ENCODE data around the gene CRYBG2. TPM values are rescaled to one million over a fixed set of nuclear protein-coding genes. Genes with fewer than 3 reads are reported as not detected.
"Not testable (repeated sequence)": the region's sequence is repeated elsewhere in the genome, so short reads cannot be mapped to it uniquely, and the experiment has no call there.

The CRYBG2 gene
- polyA plus RNA-seq, 2 donors, result 163 to 275 TPM

GRCh38 chr1:26329380-26329779 lies 24.6 kb downstream of the CRYBG2 start:
- not testable (repeated sequence) for H3K9me3 ChIP-seq (ENCODE audit: control insufficient read depth in 2 of 2, insufficient read depth in 1 of 2, low read depth in 1 of 2, low read length in 1 of 2); H3K4me1 ChIP-seq (ENCODE audit: control insufficient read depth in 2 of 2, insufficient read depth in 2 of 2, low read length in 1 of 2); H3K4me3 ChIP-seq (ENCODE audit: low read depth in 1 of 2, low read length in 2 of 2); H3K27me3 ChIP-seq (ENCODE audit: control insufficient read depth in 1 of 2, insufficient read depth in 2 of 2, low read length in 2 of 2); H3K27ac ChIP-seq (ENCODE audit: low read depth in 2 of 2, low read length in 1 of 2)
- 89 to 94% methylated on average over 3 to 4 of the region's 4 CpGs for WGBS, 2 donors
- H3K36me3 ChIP-seq (ENCODE audit: control insufficient read depth in 2 of 2, insufficient read depth in 2 of 2, low read length in 1 of 2), result peaks cover 0 to 24% of the 10 kb centered on the region in 2 donors

- 82 to 95% methylated on average over 8 of the region's 8 CpGs for WGBS, 2 donors
Measured at GRCh38 chr1:26328597-26328996, 25.3 kb downstream of the CRYBG2 start.

GRCh38 chr1:26327956-26328362 lies 26.0 kb downstream of the CRYBG2 start:
- peaks cover 0 to 32% of the 10 kb centered on the region in 2 donors for H3K36me3 ChIP-seq (ENCODE audit: control insufficient read depth in 2 of 2, insufficient read depth in 2 of 2, low read length in 1 of 2)
- H3K4me1 ChIP-seq (ENCODE audit: control insufficient read depth in 2 of 2, insufficient read depth in 2 of 2, low read length in 1 of 2), result peaks cover 0 to 3% of the 10 kb centered on the region in 2 donors
- H3K27me3 ChIP-seq (ENCODE audit: control insufficient read depth in 1 of 2, insufficient read depth in 2 of 2, low read length in 2 of 2), result no peaks in the 10 kb centered on the region
- H3K4me3 ChIP-seq (ENCODE audit: low read depth in 1 of 2, low read length in 2 of 2), result no peak overlapping the region
- H3K27ac ChIP-seq (ENCODE audit: low read depth in 2 of 2, low read length in 1 of 2), result no peak overlapping the region
- WGBS, 2 donors, result 73 to 81% methylated on average over 8 of the region's 8 CpGs
- H3K9me3 ChIP-seq (ENCODE audit: control insufficient read depth in 2 of 2, insufficient read depth in 1 of 2, low read depth in 1 of 2, low read length in 1 of 2), result no peaks in the 10 kb centered on the region

More at GRCh38 chr1:26328597-26328996, 25.3 kb downstream of the CRYBG2 start:
- Histone ChIP-seq H3K4me1 (ENCODE audit: control insufficient read depth in 2 of 2, insufficient read depth in 2 of 2, low read length in 1 of 2) (peaks cover 0 to 3% of the 10 kb centered on the region in 2 donors), H3K36me3 (ENCODE audit: control insufficient read depth in 2 of 2, insufficient read depth in 2 of 2, low read length in 1 of 2) (peaks cover 0 to 32% of the 10 kb centered on the region in 2 donors), H3K27ac (ENCODE audit: low read depth in 2 of 2, low read length in 1 of 2) (no peak overlapping the region), H3K27me3 (ENCODE audit: control insufficient read depth in 1 of 2, insufficient read depth in 2 of 2, low read length in 2 of 2) (no peaks in the 10 kb centered on the region), H3K4me3 (ENCODE audit: low read depth in 1 of 2, low read length in 2 of 2) (no peak overlapping the region), H3K9me3 (ENCODE audit: control insufficient read depth in 2 of 2, insufficient read depth in 1 of 2, low read depth in 1 of 2, low read length in 1 of 2) (no peaks in the 10 kb centered on the region)

GRCh38 chr1:26324550-26324949 lies 29.4 kb downstream of the CRYBG2 start:
- H3K9me3 ChIP-seq (ENCODE audit: control insufficient read depth in 2 of 2, insufficient read depth in 1 of 2, low read depth in 1 of 2, low read length in 1 of 2), result no peaks in the 10 kb centered on the region
- peaks cover 0 to 38% of the 10 kb centered on the region in 2 donors for H3K36me3 ChIP-seq (ENCODE audit: control insufficient read depth in 2 of 2, insufficient read depth in 2 of 2, low read length in 1 of 2)
- H3K4me1 ChIP-seq (ENCODE audit: control insufficient read depth in 2 of 2, insufficient read depth in 2 of 2, low read length in 1 of 2), result peaks cover 0 to 5% of the 10 kb centered on the region in 2 donors
- no peaks in the 10 kb centered on the region for H3K27me3 ChIP-seq (ENCODE audit: control insufficient read depth in 1 of 2, insufficient read depth in 2 of 2, low read length in 2 of 2)
- WGBS, 2 donors, result 85 to 89% methylated on average over 3 of the region's 3 CpGs
- H3K27ac ChIP-seq (ENCODE audit: low read depth in 2 of 2, low read length in 1 of 2), result no peak overlapping the region
- no peak overlapping the region for H3K4me3 ChIP-seq (ENCODE audit: low read depth in 1 of 2, low read length in 2 of 2)

GRCh38 chr1:26323382-26323781 lies 30.5 kb downstream of the CRYBG2 start:
- H3K4me1 ChIP-seq (ENCODE audit: control insufficient read depth in 2 of 2, insufficient read depth in 2 of 2, low read length in 1 of 2), result peaks cover 0 to 5% of the 10 kb centered on the region in 2 donors
- no peaks in the 10 kb centered on the region for H3K27me3 ChIP-seq (ENCODE audit: control insufficient read depth in 1 of 2, insufficient read depth in 2 of 2, low read length in 2 of 2)
- H3K36me3 ChIP-seq (ENCODE audit: control insufficient read depth in 2 of 2, insufficient read depth in 2 of 2, low read length in 1 of 2), result peaks cover 0 to 35% of the 10 kb centered on the region in 2 donors
- no peaks in the 10 kb centered on the region for H3K9me3 ChIP-seq (ENCODE audit: control insufficient read depth in 2 of 2, insufficient read depth in 1 of 2, low read depth in 1 of 2, low read length in 1 of 2)
- WGBS, 2 donors, result 88 to 97% methylated on average over 2 of the region's 2 CpGs
- no peak overlapping the region for H3K27ac ChIP-seq (ENCODE audit: low read depth in 2 of 2, low read length in 1 of 2)
- H3K4me3 ChIP-seq (ENCODE audit: low read depth in 1 of 2, low read length in 2 of 2), result no peak overlapping the region

- H3K4me3 ChIP-seq (ENCODE audit: low read depth in 1 of 2, low read length in 2 of 2), result no peak overlapping the region
- H3K4me1 ChIP-seq (ENCODE audit: control insufficient read depth in 2 of 2, insufficient read depth in 2 of 2, low read length in 1 of 2), result peaks cover 0 to 2% of the 10 kb centered on the region in 2 donors
- H3K36me3 ChIP-seq (ENCODE audit: control insufficient read depth in 2 of 2, insufficient read depth in 2 of 2, low read length in 1 of 2), result peaks cover 0 to 32% of the 10 kb centered on the region in 2 donors
- H3K27ac ChIP-seq (ENCODE audit: low read depth in 2 of 2, low read length in 1 of 2), result no peak overlapping the region
- no peaks in the 10 kb centered on the region for H3K27me3 ChIP-seq (ENCODE audit: control insufficient read depth in 1 of 2, insufficient read depth in 2 of 2, low read length in 2 of 2)
- H3K9me3 ChIP-seq (ENCODE audit: control insufficient read depth in 2 of 2, insufficient read depth in 1 of 2, low read depth in 1 of 2, low read length in 1 of 2), result no peaks in the 10 kb centered on the region
- 69 to 72% methylated on average over 10 of the region's 10 CpGs for WGBS, 2 donors
Measured at GRCh38 chr1:26322042-26322331, 31.9 kb downstream of the CRYBG2 start.

- Histone ChIP-seq H3K36me3 (ENCODE audit: control insufficient read depth in 2 of 2, insufficient read depth in 2 of 2, low read length in 1 of 2) (peaks cover 0 to 32% of the 10 kb centered on the region in 2 donors), H3K4me3 (ENCODE audit: low read depth in 1 of 2, low read length in 2 of 2) (no peak overlapping the region), H3K9me3 (ENCODE audit: control insufficient read depth in 2 of 2, insufficient read depth in 1 of 2, low read depth in 1 of 2, low read length in 1 of 2) (no peaks in the 10 kb centered on the region), H3K27me3 (ENCODE audit: control insufficient read depth in 1 of 2, insufficient read depth in 2 of 2, low read length in 2 of 2) (no peaks in the 10 kb centered on the region), H3K27ac (ENCODE audit: low read depth in 2 of 2, low read length in 1 of 2) (no peak overlapping the region), H3K4me1 (ENCODE audit: control insufficient read depth in 2 of 2, insufficient read depth in 2 of 2, low read length in 1 of 2) (peaks cover 0 to 2% of the 10 kb centered on the region in 2 donors)
- 10 to 12% methylated on average over 16 of the region's 16 CpGs for WGBS, 2 donors
Measured at GRCh38 chr1:26321315-26322041, 32.5 kb downstream of the CRYBG2 start.

- H3K27ac ChIP-seq (ENCODE audit: low read depth in 2 of 2, low read length in 1 of 2), result no peak overlapping the region
- peaks cover 0 to 2% of the 10 kb centered on the region in 2 donors for H3K4me1 ChIP-seq (ENCODE audit: control insufficient read depth in 2 of 2, insufficient read depth in 2 of 2, low read length in 1 of 2)
- no peaks in the 10 kb centered on the region for H3K27me3 ChIP-seq (ENCODE audit: control insufficient read depth in 1 of 2, insufficient read depth in 2 of 2, low read length in 2 of 2)
- no peaks in the 10 kb centered on the region for H3K9me3 ChIP-seq (ENCODE audit: control insufficient read depth in 2 of 2, insufficient read depth in 1 of 2, low read depth in 1 of 2, low read length in 1 of 2)
- 55 to 60% methylated on average over 2 of the region's 2 CpGs for WGBS, 2 donors
- H3K4me3 ChIP-seq (ENCODE audit: low read depth in 1 of 2, low read length in 2 of 2), result no peak overlapping the region
- peaks cover 0 to 32% of the 10 kb centered on the region in 2 donors for H3K36me3 ChIP-seq (ENCODE audit: control insufficient read depth in 2 of 2, insufficient read depth in 2 of 2, low read length in 1 of 2)
Measured at GRCh38 chr1:26320896-26321295, 33.0 kb downstream of the CRYBG2 start.

GRCh38 chr1:26318338-26319064 lies 35.4 kb downstream of the CRYBG2 start:
- WGBS, 2 donors, result 66 to 71% methylated on average over 9 of the region's 9 CpGs
- peak overlapping the region; percentile 4 to 39 for H3K4me3 ChIP-seq (ENCODE audit: low read depth in 1 of 2, low read length in 2 of 2)
- H3K4me1 ChIP-seq (ENCODE audit: control insufficient read depth in 2 of 2, insufficient read depth in 2 of 2, low read length in 1 of 2), result peaks cover 0 to 6% of the 10 kb centered on the region in 2 donors
- peaks cover 0 to 18% of the 10 kb centered on the region in 2 donors for H3K36me3 ChIP-seq (ENCODE audit: control insufficient read depth in 2 of 2, insufficient read depth in 2 of 2, low read length in 1 of 2)
- H3K9me3 ChIP-seq (ENCODE audit: control insufficient read depth in 2 of 2, insufficient read depth in 1 of 2, low read depth in 1 of 2, low read length in 1 of 2), result no peaks in the 10 kb centered on the region
- peak overlapping the region; percentile 1 to 23 for H3K27ac ChIP-seq (ENCODE audit: low read depth in 2 of 2, low read length in 1 of 2)
- no peaks in the 10 kb centered on the region for H3K27me3 ChIP-seq (ENCODE audit: control insufficient read depth in 1 of 2, insufficient read depth in 2 of 2, low read length in 2 of 2)
